SHP77 (cell line): ENCODE results near the gene CRY2.
"Not testable (repeated sequence)": the region's sequence is repeated elsewhere in the genome, so short reads cannot be mapped to it uniquely, and the experiment has no call there.

Experiments used
- DNase-seq, 2 experiments: peaks; one replicate each; lab custom pipeline; 2025; lab: John Stamatoyannopoulos, UW

CRY2 gene

DNA sequence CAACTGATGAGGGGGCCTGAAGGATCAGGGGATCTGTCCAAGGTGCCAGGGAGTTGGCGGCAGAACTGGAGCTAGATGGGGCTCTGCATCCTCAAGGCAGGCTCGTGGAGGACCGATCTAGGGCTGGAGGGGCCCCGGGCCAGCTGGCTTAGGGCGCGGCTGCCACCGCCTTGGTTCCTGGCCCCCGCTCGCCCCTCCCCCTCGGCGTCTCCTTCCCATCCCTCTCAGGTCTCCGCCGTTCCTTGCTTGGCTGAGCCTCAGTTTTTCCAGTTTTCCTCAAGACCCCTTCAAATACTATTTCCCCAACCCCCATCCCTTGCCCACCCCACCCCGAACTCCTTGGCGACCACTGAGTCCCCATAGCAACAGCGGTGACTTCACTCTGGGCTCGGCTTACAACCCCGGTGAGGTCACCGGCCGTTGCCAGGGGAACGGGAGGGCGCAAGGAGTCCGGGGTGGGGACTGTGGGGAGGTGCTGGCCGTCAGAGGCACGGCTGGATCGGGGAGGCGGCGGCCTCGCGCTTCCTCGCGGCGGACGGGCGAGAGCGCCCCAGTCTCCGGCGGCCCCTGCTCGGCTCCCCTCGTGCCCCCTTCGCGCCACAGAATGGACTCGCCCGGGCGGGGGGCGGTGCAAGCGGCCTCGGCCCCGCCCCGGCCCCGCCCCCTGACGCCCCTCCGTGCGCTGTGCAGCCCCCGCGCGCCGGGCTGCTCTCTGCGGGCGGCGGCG lies 52.3 kb downstream of the CRY2 start:
- peak; percentile 95 for DNase-seq

GRCh38 chr11:45900175-45900800 lies 53.0 kb downstream of the CRY2 start:
- not testable (repeated sequence) for DNase-seq

- DNase-seq: no peak
These were observed 53.8 kb downstream of the CRY2 start for GRCh38 chr11:45900916-45901617.

- DNase-seq: no peak
These were observed 54.4 kb downstream of the CRY2 start for GRCh38 chr11:45901626-45902025.

- no peak for DNase-seq
These were observed 55.4 kb downstream of the CRY2 start for GRCh38 chr11:45902452-45903380.

DNA sequence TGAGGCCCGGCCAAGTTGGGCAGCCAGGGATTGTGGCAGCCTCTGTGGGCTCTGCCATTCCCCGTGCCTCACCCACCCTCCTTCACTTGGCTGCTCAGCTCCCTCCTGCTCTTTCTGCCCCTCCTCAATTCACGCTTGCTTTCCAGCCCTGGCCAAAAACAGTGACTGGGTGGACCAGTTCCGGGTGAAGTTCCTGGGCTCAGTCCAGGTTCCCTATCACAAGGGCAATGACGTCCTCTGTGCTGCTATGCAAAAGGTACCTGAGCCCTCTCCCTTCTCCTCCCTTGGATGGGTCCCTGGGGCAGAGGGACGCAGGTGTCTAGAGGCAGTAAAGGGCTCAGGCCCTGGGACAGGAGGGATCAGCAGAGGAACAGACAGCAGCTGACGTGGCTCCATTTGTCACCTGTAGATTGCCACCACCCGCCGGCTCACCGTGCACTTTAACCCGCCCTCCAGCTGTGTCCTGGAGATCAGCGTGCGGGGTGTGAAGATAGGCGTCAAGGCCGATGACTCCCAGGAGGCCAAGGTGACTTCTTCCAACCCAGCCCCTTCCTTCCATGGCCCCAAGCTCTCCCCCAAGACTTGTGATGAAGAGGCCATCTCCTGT lies 57.1 kb downstream of the CRY2 start:
- DNase-seq: no peak

DNA sequence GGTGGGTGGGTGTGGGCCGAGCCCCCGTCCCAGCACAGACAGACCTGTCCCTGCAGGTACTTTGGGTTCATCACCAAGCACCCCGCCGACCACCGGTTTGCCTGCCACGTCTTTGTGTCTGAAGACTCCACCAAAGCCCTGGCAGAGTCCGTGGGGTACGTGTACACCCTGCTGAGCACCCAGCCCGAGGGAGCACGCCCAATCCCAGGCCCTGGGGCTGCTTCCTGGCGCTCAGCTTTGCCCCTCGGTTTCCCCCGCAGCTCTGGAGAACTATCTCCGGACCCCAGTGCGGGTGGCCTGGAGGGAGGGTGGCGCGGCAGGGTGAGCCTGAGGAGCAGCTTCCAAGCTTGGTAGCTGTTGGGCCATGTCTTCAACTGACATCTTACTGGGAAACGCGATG lies 57.8 kb downstream of the CRY2 start:
- no peak for DNase-seq

DNA sequence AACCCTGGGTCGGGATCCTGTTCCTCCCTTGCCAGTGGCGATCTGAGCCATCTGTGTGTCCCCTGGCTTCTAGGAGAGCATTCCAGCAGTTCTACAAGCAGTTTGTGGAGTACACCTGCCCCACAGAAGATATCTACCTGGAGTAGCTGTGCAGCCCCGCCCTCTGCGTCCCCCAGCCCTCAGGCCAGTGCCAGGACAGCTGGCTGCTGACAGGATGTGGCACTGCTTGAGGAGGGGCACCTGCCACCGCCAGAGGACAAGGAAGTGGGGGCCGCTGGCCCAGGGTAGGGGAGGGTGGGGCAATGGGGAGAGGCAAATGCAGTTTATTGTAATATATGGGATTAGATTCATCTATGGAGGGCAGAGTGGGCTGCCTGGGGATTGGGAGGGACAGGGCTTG lies 58.3 kb downstream of the CRY2 start:
- DNase-seq: not testable (repeated sequence)

DNA sequence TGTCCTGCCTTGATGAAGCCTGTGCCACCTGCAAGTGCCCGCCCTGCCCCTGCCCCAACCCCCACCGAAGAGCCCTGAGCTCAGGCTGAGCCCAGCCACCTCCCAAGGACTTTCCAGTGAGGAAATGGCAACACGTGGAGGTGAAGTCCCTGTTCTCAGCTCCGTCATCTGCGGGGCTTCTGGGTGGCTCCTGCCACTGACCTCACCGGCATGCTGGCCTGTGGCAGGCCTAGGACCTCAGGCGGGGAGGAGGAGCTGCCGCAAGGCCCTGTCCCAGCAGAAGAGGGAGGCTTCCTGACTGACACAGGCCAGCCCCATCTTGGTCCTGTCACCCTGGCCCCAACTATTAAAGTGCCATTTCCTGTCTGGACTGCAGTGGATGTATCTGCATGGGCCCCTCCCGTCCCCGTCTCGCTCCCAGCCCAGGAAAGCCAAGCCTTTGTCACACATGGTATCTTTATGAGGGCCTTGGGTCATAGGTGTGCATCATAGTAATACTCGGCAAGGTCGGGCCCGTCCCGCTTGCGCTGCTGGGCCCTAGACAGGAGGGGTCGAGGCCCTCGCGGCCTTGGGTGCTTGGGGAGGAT lies 58.9 kb downstream of the CRY2 start:
- no peak for DNase-seq

GRCh38 chr11:45906965-45907611 lies 59.8 kb downstream of the CRY2 start, which contains the start of gene FREY1:
Gene FREY1 (minus strand): TSS chr11:45907271. CDS start chr11:45907245, 26 bp downstream.
- no peak for DNase-seq

- no peak for DNase-seq
These were observed 60.7 kb downstream of the CRY2 start for GRCh38 chr11:45907911-45908370.

DNA sequence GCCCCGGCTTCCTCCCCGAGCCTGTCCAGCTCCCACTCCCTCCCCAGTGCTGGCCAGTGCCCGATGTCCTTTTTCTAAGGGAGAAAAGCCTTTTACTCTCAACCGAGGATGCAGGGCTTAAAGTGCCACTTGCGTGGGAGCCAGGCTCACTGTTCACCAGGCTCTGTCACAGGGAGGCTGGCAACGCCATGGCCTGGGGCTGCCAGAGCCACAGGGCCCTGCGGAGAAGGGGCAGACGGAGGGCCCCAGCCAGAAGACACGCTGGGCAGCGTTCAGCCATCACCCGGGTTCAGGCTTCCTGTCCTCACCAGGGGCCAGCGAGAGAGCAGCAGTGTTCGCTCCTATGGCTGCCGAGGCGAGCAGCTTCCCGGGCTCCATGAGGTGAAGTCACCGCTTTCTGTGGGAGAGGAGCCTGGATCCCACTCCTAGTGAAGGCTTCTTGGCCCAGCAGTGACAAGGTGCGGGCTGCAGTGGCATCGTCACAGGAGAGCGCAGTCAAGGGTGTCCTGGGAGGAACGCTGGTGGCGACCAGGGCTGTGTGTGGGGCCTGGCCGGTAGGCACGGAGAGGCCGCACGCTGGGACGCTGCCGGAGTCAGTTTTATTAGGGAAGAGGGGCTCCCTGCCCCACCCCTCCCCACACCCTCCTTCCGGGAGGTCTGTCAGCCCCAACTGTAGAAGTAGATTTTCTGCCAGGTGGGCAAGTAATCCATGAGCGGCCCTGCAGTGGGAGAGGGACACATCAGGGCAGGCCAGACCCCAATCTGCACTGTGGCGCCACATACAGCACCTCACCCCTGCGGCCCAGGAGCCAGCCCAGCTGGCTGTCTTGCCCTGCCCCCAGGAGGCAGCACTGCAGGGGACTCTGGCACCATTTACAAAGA lies 62.6 kb downstream of the CRY2 start:
- DNase-seq: no peak

DNA sequence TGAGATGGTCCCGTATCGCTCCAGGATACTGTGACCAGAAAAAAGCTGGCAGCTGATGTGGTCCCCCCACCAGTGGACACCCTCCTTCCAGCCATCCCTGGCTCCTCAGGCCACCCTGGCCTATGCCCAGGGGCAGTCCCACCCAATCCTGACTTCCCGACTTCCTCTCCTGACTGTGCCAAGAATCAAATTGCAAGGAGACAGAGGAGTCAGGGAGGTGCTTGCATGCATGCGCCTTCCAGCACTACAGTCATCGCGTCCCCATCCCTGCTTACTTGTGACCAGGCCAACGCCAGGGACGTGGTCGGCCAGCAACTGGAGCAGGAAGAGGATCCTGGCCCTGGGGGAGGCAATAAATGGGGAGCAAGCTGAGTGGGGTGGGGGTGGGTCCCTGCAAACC lies 63.3 kb downstream of the CRY2 start:
- no peak for DNase-seq

GRCh38 chr11:45913514-45913913 lies 66.2 kb downstream of the CRY2 start:
- DNase-seq: no peak

DNA sequence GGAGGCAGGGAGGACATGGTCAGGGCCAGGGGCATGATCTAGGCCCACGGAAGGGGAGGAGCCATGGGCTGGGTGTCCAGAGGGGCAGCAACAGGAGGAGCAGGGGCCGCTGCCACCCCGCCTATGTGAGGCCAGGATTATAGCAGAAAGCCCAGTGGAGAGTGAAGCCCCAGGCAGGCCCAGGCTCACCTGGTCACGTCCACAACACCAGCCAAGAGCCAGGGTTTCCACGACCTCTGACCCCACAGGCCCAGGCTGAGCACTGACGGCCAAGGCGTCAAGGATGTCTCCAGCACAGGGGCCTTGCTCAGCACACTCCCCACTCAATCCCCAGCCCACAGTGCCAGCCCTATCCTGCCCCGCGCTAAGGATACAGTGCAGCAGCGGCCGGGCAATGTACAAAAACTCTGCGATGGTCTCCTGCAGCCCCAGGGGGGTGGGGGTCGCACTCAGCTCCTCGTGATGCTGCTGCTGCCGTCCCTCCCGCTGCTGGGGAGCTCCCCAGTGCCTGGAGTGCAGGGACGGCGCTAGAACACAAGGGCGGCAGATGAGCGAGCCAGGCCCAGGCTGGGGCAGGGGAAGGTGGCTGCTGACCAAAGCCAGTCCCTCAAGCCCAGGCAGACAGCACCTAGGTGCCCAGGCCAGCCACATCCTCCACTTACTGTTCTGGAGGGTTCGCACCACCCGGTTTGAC lies 66.8 kb downstream of the CRY2 start:
- no peak for DNase-seq

DNA sequence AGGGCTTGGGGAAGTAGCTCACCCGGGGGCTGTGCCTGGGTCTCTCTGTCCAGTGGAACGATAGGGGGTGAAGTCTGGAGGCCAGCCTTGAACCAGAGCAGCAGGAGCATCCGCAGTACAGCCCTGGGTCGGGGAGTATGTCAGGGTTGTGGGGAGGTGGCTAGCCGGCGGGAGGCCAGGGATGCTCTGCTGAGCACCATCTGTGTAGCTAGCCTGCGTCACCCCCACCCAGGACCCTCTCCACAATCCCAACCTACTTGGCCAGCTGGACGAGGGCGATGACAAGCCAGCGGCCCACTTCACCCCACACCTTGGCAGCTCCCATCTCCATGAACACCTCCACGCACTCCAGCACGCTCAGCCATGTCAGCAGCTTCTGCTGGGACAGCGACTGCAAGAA lies 68.2 kb downstream of the CRY2 start:
- DNase-seq: no peak

DNA sequence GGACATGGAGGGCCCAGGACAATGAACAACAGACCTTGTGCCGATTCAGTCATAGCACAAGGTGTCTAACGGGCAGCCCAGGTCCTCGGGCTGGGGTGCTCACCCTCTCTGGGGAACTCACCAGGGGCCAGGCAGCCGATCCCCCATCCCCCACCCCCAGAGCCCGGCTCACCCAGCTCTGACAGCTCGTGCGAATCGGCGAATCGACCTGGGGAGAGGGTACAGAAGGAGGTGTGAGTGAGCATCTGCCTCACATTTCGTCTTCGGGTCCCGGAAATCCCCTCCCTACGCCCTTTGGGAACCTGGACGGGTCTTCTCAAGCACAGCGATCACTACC lies 70.0 kb downstream of the CRY2 start:
- DNase-seq: no peak

DNA sequence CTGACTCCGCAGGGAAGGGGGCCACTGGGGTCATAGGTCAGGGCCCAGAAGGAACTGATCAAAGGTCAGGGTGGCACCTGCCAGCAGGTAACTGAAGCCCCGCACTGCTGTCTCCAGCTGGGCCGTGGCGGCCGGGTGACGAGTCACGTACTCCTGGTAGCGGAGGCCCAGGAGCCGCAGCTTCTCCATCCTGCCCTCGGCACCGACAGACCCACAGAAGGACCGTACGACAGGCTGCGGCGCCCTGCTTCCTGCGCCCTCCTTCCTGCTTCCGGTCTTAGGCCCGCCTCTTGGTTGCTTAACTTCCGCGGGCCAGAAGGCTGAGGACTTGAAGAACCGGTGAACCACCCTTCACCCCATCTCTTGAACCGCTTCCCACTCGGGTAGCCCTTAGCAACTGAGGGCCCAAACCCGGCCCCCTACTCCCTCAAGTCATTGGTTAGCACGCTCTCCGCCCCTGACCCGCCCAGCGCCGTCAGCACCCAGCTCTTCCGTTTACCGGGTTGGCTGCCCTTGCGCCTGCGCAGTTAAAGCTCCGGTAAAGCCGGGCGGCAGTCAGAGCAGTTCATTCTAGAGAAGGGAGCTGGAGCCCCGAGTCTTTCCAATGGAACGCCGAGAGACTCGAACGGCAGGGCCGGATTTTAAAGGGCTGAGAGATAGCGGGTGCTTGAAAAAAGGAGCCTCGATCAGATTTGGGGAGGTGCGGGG lies 70.5 kb downstream of the CRY2 start, which contains the start of gene PEX16:
Gene PEX16 (minus strand): TSS at position 255 of the 708 bp plus-strand sequence. CDS start 66 bp downstream, at position 189.
- peak; percentile 97 to 98 for DNase-seq
